NCI-H345 treated with DMSO at 0.1 percent for 48 hours (cell line): Measurements from ENCODE around the gene BIRC3.
"Not testable (repeated sequence)": the region's sequence is repeated elsewhere in the genome, so short reads cannot be mapped to it uniquely, and the experiment has no call there.

Experiments used
- DNase-seq: peaks from one replicate; lab custom pipeline; 2025; ENCODE audit not compliant: unreplicated experiment; lab: John Stamatoyannopoulos, UW

Gene BIRC3

DNA sequence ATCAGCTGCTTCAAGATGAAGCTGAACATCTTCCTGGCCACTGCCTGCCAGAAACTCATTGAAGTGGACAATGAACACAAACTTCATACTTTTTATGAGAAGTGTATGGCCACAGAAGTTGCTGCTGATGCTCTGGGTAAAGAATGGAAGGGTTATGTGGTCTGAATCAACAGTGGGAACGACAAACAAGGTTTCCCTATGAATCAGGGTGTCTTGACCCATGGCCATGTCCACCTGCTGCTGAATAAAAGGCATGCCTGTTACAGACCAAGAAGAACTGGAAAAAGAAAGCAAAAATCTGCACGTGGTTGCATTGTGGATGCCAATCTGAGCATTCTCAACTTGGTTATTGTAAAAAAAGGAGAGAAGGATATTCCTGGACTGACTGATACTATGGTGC is 22.2 kb upstream of the BIRC3 start:
- DNase-seq, result no peak

DNA sequence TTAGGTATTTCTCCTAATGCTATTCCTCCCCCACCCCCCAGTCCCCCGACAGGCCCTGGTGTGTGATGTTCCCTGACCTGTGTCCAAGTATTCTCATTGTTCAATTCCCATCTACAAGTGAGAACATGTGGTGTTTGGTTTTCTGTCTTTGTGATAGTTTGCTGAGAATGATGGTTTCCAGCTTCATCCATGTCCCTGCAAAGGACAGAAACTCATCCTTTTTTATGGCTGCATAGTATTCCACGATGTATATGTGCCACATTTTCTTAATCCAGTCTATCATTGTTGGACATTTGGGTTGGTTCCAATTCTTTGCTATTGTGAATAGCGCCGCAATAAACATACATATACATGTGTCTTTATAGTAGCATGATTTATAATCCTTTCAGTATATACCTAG is 20.5 kb upstream of the BIRC3 start:
- not testable (repeated sequence) for DNase-seq

DNA sequence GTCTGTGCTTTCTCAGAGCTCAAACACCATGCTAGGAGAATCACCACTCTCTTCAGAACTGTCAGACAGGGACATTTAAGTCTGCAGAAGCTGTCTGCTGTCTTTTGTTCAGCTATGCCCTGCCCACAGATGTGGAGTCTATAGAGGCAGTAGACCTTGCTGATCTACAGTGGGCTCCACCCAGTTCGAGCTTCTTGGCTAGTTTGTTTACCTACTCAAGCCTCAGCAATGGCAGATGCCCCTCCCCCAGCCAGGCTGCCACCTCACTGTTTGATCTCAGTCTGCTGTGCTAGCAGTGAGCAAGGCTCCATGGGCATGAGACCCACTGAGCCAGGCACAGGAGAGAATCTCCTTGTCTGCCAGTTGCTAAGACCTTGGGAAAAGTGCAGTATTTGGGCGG is 16.4 kb upstream of the BIRC3 start:
- DNase-seq, result not testable (repeated sequence)

DNA sequence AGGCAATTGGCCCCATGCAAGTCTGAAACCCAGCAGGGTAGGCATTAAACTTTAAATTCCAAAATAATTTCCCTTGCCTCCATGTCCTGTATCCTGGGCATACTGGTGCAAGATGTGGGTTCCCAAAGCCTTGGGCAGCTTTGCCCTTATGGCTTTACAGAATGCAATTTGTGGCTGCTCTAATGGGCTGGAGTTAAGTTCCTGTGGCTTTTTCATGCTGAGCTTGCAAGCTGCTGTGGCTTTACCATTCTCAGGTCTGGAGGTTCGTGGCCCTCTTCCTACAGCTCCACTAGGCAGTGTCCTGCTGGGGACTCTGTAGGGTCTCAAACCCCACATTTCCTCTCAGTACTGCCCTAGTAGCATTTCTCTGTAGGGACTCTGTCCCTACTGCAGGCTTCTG is 15.0 kb upstream of the BIRC3 start:
- DNase-seq, result no peak

DNA sequence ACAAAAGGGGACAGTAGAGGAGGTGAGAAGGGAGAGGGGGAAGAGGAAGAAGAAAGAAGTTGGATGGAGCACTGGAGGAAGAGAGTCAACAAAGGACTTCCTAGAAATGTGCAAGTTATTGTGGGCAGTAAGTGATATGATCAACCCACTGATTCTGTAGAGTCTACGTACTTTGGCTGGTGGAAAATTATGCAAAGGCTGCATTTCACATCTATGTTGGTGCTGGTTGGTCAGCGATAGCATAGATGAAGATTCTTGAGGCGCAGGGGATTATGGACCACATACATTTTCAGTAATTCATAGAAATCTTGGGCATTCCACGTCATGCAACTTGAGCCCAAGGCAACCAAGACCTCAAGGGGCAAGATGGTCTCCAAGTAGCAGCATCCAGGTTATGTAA is 12.6 kb upstream of the BIRC3 start:
- no peak for DNase-seq

DNA sequence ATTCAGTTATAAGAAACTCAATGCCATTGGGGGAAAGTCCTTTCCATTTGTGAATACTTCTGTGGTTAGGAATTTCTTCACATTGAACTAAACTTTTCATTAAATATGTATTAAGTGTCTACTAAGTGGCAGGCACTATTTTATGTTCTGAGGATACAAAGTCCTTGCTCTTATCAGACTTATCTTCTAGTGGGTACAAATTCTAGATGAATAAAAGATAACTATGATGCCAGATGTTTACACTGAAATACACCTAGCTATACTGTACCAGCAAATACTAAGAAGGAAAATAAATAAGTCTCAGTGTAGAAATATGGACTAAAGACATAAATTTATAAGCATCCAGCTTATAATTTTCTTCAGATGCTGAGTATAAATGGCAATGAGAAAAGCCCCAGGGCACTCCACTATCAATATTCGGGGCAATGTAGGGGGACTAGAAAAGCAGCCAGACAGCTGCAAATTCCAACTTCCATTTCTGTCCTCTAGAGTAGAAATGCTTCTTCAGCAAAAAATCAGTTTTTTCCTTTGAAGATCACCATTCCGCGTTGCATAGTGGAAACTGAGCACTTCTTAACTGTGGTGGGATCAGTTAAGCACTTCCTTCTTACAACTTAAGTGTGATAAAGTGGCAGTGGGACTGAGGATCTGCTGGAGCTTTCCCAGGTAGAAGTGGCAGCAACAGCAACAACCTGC is 11.8 kb upstream of the BIRC3 start:
- DNase-seq, result no peak

DNA sequence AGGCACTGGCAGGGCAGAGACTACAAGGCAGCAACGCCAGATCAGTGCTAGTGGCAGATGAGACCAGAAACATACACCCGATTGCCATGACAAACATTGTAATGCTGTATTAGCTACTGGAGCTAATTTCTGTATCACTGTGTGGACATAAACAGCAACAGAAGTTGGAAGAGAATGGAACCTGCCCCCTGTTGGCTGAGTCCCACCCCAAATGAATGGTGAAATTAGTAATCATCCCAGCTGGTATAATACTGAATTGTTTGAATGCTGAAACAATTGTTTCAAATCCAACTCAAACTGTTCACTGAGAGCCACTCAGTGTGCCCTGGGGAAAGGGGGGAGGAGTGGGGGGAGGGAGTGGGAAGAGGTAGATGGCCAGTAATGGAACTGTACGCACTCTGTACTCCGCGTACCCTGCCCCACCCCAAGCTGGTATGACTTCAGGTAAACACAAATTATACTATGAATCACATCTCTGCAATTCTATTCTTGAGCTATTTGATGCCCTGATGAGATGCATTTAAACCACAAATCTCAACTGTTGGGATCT is 11.2 kb upstream of the BIRC3 start:
- DNase-seq, result no peak

DNA sequence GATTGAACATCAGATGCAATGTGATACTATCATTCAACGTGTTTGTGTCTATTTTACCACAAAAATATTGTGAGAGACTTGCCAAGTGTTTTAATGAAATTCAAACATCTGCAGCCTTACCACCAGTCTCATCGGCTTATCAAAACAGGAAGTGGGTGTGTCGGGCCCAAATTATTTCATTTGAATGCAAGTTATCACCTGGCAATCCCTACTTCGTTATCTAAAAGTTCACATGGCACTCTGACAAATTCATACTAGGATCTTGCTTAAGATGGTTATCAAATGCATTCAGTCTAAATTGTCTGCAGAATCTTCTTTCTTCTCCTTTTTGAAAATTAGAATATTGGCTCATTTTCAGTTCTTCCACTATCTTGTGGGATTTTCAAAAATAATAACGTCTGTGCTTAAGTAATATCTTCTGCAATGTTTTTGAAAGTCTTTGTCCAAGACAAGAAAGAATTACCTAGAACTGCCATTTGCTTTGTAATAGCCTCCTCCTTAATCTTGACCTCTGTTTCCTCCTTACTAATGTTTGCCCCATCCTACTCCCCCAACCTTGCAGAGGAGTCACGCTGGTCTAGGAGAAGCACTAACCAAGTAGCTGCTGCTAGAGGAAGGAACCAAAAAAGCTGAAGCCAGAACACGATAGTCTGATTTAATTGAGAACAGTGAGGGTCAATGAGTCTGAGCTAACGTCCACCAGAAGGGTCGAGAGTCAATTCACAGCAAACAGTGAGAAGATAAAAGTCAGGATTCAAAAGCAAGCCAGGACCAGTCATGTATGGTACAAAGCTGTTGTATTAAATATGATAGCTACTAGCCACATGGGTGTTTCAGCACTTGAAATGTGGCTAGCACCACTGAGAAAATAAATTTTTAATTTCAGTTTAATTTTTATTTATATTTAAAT is 10.2 kb upstream of the BIRC3 start:
- DNase-seq, result no peak

DNA sequence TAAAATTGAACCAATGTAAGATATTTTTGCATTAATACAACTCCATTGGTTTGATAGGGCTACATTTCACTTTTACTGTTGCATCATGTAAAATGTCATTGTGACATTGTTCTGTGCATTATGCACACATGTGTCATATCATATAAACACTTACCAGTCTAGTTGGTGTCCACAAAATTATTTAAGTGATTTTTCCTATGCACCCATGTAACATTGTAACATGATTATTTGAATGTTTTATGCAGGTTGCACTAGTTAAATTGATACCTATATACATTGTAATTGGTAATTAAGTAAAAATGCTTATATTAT is 9.6 kb upstream of the BIRC3 start:
- DNase-seq, result no peak

DNA sequence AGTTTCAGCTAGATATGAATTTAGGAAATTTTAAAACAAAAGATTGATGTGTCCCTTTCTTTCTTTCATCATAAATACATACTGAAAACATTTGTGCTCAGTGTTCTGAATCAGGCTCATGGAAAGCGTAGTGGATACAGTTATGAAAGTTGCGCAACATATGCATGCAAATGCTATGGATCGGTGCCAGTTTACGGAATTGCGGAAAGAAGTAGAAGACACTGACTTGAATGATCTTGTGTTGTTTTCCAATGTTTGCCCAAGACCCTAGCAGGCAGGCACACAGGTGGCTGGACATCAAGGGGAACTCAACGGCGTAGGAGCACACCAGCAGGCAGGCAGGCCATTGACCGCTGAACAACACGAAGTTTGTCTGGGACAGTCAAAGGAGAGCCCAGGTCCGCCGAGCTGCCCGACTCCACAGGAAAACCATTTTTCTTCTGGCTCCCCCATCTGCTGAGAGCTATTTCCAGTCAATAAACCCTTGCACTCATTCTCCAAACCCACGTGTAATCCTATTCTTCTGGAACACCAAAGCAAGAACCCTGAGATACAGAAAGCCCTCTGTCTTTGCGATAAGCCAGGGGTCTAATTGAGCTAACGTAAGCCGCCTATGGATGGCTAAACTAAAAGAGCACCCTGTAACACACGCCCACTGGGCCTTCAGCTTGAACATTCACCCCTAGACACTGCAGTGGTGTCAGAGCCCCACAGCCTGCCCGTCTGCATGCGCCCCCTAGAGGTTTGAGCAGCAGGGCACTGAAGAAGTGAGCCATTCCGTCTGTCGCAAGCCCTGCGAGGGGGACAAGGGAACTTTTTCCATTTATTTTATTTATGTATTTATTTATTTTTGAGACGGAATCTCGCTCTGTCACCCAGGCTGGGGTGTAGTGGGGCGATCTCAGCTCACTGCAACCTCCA is 7.4 kb upstream of the BIRC3 start:
- no peak for DNase-seq

DNA sequence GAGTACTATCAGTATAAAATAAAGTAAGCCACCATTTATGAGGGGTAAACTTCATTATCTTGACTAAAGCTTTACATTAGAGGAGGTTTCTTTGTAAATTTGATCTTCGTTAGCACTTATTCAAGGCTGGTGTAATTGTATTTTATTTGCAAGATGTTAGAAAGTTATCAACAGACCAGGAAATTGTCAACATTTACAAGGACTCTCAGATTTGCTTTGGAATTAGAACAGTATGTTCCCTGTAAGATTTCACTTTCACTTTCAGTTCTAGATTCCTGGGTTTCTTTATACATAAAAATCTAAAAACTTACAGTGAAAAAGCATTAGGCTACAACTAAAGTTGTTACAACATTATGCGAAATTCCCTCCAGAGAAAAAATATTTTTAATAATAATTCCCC is 4.6 kb upstream of the BIRC3 start:
- no peak for DNase-seq

DNA sequence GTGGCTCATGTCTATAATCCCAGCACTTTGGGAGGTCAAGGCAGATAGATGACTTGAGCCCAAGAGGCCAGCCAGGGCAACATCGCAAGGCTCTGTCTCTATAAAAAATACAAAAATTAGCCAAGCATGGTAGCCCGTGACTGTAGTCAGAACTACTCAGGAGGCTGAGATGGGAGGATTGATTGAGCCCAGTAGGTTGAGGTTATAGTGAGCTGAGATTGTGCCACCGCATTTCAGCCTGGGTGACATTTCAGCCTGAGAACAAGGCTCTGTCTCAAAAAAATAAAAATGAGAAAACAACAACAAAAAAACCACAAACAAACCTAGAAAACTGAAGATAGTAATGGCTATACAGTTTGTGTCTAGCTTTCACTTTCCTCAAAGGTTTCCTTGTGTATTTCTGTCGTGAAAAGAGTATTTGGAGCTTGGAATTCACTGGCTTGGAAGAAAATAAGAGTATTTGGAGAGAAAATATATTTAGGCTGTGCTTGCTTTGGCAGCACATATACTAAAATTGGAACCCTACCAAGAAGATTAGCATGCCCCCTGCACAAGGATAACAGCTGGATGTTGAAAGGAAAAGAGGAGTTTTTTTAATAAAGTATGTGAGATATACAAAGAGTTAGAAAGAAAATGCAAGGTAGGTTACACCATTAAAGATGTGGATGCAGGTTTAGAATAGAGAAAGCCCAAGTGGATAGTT is 3.9 kb upstream of the BIRC3 start:
- no peak for DNase-seq

DNA sequence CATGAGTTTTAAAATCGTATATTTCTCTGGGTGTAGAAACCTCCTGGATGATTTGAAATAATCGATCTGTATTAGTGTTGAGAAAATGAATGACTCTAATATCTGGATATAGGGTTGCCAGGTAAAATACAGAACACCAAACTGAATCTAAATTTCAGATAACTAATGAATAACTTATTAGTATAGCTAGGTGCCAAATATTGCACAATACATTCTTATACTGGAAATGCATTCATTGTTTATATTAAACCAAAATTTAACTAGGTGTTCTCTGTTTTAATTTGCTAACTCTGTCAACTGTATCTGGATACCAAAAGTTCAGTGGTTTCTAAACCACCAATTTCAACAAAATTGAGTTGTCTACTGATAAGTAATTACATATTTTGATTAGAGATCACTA is 2.5 kb upstream of the BIRC3 start:
- no peak for DNase-seq

DNA sequence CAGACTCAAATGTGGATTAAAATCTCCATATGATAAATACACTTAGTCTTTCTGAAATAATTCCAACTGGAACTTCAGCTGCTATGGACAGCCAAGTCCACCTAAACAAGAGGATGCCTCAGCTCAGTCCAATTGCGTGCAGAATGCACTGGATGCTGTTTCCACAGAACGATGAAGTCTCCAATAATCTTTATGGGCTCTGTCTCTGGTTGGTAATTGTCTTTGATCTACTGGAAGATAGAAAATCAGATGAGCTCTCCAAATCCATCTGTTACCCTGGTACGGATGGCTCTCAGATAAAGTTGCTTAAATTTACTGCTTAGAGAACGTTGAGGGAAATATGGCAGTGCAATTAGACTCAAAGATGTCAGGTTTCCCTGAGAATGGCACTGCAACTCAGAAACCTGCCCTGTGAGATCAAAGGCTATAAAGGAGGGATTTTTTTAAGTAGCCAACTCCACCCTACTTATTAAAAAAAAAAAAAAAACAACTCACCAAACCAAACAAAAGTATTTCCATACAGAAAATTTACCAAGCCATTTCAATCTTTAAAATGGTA is 859 bp upstream of the BIRC3 start:
- DNase-seq, result no peak

DNA sequence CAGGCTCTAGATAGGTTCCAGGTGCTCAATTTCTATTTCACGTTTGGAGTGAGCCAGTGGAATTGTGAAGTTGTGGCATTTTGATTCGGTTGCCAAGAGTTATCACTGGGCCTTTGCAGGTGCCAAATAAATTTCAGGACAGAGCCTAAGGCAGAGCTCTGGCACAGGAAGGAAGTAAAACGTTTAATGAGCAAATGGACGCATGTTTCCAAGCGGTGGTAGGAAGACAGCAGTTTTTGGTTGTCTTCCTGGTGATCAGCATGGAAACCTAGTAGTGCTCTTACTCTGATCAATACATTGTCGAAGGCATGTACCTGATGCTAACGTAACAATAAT is 452 bp downstream of the BIRC3 start:
- DNase-seq, result no peak

DNA sequence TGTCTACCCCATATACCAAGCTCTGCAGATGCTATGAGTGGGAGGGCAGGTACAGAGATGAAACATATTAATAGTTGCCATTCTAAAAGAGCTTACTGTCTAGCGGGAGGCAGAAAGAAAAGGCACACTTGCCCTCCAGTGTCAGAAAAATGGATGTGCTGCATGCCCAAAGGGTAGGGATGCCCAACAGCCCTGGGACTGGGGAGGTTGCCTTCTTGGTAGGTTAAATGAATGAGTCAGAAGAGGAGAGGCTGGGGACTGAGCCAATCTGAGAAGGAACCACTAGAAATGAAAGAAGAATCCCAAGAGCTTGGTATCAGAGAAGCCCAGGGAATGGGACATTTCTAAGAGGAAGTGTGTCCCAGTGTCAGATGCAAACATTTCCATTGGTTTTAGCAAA is 1.2 kb downstream of the BIRC3 start:
- no peak for DNase-seq

DNA sequence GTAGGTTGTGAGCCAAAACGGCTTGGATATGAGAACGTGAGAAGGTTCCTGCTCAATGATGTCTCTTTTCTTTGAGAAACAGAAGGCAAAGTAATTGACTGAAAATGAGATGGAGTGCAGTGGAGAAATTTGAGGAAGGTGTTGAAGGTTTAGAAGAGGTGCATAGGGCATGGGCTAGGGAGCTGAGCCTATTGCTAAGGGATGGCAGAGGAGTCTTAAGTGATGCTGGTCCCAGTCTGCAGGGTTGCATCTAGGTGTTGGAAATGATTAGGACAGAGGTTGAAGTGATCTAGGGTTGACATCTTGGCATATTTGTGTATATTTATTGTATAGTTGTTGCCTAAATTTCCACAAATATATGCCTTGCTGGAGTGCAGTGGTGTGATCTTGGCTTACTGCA is 2.3 kb downstream of the BIRC3 start:
- no peak for DNase-seq

DNA sequence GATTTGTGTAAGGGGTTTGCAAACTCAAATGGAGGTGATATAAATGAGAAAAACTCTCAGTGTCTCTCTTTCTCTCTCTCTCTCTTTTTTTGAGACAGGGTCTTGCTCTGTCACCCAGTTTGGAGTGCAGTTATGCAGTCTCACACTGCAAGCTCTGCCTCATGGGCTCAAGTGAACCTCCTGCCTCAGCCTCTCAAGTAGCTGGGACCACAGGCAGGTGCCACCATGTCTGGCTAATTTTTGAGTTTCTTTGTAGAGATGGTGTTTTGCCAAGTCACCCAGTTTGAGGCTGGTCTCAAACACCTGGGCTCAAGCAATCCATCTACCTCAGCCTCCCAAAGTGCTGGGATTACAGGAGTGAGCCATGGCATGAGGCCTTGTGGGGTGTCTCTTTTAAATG is 2.9 kb downstream of the BIRC3 start:
- DNase-seq, result no peak

DNA sequence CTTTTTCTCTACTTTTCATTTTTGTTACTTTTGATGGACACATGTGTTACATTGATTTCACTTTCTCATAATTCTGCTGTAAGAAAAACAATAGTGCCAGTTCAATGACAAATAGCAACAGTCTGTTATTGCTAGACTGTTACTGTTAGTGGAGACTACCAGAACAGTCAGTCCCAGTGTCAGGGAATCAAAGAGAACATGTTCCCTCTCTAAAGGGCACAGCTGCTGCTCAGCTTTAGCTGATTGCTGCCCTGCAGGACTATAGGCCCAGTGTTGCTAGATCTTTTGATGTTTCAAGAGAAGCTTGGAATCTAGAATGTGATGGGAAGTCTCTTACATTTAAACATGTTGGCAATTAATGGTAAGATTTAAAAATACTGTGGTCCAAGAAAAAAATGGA is 3.4 kb downstream of the BIRC3 start:
- no peak for DNase-seq

DNA sequence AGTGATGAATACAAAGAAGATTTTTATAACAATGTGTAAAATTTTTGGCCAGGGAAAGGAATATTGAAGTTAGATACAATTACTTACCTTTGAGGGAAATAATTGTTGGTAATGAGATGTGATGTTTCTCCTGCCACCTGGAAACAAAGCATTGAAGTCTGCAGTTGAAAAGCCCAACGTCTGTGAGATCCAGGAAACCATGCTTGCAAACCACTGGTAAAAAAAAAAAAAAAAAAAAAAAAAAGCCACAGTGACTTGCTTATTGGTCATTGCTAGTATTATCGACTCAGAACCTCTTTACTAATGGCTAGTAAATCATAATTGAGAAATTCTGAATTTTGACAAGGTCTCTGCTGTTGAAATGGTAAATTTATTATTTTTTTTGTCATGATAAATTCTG is 5.3 kb downstream of the BIRC3 start:
- no peak for DNase-seq
